NCI-H1092 treated with DMSO at 0.1 percent for 48 hours (cell line): ENCODE results near the gene LRP5.

ENCODE experiments used
- DNase-seq: peaks from one replicate; lab custom pipeline; 2025; lab: John Stamatoyannopoulos, UW

The LRP5 gene

GRCh38 chr11:68312117-68312779 lies at the start of gene LRP5:
TSS of gene LRP5 (plus strand) at chr11:68312591. CDS start at chr11:68312715, 124 bp downstream.
- no peak for DNase-seq

- no peak for DNase-seq
Observed at GRCh38 chr11:68263444-68264035, 48.9 kb upstream of the LRP5 start.

- DNase-seq: no peak
Observed at GRCh38 chr11:68264244-68264643, 48.1 kb upstream of the LRP5 start.

- DNase-seq: no peak
Observed at GRCh38 chr11:68264741-68265540, 47.5 kb upstream of the LRP5 start.

DNA sequence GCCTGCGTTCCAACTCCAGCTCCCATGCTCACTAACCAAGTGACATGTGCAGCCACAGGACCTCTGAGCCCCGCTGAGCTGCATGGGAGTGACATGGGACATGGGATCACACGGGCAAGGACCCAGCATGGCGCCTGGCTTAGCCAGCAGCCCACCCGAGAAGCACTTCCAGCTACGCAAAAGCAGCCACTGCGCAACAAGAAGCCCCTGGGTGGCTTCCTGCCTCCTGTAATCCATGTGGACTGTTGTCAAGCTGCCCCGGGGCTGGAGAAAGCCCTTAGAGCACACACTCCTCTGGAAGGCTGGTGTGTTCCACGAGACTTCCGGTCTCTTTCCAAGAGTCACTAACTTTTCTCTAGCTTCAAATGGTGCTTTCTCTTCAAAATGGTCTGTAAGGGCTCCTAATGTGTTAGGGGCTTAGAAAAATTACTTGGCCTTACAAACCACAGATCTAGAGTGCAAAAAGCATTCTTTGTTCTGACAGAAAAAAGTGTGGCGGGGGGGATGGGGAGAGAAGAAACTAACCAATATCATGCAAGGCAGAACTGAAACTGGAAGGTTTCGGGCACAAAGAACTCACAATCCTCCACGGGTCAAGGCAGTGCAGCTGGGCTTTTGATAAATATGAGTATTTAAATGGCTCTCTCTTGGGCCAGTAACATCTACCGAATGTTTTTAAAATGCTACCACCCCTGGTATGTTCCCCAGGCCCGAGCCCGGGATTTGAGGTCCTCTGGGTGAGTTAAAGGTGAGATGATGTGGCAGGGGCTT lies 46.1 kb upstream of the LRP5 start:
- no peak for DNase-seq

DNA sequence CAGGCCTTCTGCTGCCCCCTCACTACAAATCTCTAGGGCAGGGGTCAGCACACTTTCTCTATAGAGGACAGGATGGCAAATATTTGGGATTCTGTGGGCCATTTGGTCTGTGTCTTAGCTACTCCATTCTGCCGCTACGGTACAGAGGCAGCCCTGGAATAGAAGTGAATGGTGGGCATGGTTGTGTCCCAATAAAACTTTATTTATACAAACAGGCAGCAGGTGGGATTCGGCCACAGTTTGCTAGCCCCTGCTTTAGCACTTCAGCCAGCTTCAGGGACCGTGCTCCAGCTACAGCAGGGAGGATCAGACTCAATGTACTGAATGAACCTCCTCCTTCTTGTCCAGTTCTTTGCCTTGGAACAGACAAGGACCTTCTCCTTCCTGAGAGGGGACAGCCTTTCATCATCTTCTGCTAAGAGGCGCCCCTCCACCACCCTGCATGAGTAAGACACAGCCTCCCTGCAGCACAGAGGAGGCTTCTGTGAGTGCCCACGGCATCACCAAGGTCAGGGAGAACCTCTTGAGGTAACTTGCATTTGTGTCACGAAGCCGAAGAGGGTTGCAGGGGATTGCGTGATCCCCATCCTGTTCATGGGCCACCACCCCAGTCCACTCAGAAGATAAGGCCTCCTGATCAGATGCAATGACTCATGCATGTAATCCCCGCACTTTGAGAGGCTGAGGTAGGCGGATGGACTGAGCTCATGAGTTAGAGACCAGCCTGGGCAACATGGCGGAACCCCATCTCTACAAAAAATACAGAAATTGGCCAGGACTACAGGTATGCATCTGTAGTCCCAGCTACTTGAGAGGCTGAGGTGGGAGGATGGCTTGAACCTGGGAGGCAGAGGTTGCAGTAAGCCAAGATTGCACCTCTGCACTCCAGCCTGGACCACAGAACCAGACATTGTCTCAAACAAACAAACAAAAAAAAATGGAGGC lies 45.2 kb upstream of the LRP5 start:
- no peak for DNase-seq

DNA sequence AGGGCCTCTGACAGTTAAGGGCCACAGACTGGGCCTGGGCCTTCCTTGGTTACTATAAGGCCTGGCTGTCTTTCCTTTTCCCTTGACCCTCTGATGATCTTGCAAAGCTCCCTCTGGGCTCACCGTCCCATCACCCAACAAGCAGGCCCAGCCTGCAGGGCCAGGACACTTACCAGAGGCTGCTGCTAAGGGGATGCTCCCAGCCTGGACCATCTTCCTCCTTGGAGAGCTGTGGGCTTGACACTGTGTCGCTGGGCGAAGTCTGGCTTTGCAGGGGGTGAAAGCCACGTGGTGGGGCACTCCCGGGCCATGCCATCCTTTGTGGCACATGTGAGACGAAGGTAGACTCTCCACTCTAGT lies 44.5 kb upstream of the LRP5 start:
- DNase-seq: no peak

- no peak for DNase-seq
Observed at GRCh38 chr11:68269414-68270081, 42.8 kb upstream of the LRP5 start.

- no peak for DNase-seq
Observed at GRCh38 chr11:68270196-68271022, 42.0 kb upstream of the LRP5 start.

- DNase-seq: peak; percentile 66
Observed at GRCh38 chr11:68271023-68271780, 41.2 kb upstream of the LRP5 start.

GRCh38 chr11:68271781-68272608 lies 40.4 kb upstream of the LRP5 start, which contains the start of gene C11orf24:
TSS of gene C11orf24 (minus strand) at chr11:68271973. CDS start at chr11:68263767, 8,206 bp downstream.
- DNase-seq: peak; percentile 96

DNA sequence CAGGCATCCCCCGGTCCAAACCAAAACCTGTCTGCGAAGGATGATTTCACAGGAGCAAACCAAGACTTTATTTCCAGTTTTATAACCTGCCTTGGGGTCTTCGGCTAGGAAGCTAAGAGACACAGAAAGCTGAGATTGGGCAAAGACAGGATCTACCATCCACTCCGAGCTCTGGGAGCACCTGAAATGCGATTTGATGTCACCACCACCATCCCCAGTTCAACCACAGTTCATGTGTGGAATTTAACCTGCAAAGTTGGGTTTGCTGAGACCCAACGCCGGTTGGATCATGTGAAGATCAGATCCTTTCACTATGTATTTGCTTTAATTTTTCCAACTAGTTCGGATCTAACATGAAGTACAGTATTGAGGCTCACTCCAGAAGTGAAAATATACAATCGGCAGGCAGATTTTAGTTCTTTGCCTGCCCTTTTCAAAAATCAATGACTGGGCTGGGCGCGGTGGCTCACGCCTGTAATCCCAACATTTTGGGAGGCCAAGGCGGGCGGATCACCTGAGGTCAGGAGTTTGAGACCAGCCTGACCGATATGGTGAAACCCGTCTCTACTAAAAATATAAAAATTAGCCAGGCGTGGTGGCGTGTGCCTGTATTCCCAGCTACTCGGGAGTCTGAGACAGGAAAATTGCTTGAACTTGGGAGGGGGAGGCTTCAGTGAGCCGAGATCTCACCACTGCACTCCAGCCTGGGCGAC lies 39.2 kb upstream of the LRP5 start:
- no peak for DNase-seq

DNA sequence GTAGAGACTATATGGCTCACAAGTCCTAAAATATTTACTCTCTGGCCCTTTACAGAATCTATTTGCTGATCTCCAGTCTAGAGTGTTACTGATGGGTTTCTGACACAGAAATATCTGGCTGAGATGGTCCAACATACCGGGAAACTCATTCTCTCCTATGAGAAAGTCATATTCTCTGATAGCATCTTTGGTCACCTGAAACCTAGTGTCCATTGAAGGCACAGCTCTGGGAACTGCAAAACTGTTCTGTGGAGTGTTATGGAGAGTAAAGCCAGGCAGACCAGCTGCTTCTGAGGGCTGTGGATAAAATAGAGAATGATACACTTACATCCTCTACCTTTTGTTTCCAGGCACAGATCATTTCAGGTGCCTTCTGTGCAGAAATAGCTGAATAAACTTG lies 38.1 kb upstream of the LRP5 start:
- DNase-seq: no peak

- no peak for DNase-seq
Observed at GRCh38 chr11:68275721-68276507, 36.5 kb upstream of the LRP5 start.

GRCh38 chr11:68276861-68277260 lies 35.5 kb upstream of the LRP5 start:
- no peak for DNase-seq

GRCh38 chr11:68279676-68280075 lies 32.7 kb upstream of the LRP5 start:
- DNase-seq: no peak
